ENCODE results near the gene STARD4.

Gene STARD4

DNA sequence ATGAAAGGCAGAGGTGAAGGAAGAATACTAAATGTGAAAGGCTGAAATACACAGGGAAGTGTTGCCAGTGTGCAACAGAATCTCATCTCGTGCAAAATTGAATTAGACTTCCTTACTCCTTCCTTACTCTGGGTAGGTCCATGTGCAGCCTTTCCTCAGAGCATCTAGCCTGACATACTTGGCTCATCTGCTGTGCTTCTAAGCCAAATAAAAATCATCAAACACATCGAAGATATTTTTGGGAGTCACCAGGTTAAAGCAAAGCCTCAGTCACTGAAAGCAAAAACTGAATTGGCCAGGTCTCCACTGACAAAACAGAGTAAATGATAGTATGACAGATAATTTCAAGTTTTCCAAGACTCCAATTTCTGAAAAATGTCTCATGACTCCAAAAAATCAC lies 19.3 kb downstream of the STARD4 start:
- TF ChIP-seq ZFX (IDR thresholded peaks at IDR 0.05; ENCODE audit: borderline replicate concordance) = no peak
- no peak overlapping the region for H3K27ac ChIP-seq

DNA sequence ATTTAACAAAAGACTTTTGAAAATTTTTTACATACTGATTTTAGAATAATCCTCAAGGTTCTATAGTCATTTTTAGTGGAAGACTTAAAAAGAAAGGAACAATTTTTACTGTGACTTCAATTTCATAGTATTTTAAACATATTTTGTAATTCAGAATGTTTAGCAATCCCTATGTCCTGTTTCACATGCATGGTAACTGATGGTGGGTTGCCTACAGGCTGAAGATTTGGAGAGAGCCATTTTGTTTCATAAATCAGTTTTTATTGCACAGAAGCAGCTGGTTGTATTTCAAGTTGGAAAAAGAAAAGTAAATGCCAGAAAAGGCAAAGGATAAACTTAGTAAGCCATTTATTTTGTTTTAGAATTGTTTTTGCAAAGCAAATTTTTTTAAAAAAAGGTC lies 24.0 kb downstream of the STARD4 start:
- no peak overlapping the region for H3K27ac ChIP-seq
- TF ChIP-seq, protein P1, sequence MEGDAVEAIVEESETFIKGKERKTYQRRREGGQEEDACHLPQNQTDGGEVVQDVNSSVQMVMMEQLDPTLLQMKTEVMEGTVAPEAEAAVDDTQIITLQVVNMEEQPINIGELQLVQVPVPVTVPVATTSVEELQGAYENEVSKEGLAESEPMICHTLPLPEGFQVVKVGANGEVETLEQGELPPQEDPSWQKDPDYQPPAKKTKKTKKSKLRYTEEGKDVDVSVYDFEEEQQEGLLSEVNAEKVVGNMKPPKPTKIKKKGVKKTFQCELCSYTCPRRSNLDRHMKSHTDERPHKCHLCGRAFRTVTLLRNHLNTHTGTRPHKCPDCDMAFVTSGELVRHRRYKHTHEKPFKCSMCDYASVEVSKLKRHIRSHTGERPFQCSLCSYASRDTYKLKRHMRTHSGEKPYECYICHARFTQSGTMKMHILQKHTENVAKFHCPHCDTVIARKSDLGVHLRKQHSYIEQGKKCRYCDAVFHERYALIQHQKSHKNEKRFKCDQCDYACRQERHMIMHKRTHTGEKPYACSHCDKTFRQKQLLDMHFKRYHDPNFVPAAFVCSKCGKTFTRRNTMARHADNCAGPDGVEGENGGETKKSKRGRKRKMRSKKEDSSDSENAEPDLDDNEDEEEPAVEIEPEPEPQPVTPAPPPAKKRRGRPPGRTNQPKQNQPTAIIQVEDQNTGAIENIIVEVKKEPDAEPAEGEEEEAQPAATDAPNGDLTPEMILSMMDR (IDR thresholded peaks at IDR 0.05) = no peak
- no peak for TF ChIP-seq ZFX (IDR thresholded peaks at IDR 0.05; ENCODE audit: borderline replicate concordance)

DNA sequence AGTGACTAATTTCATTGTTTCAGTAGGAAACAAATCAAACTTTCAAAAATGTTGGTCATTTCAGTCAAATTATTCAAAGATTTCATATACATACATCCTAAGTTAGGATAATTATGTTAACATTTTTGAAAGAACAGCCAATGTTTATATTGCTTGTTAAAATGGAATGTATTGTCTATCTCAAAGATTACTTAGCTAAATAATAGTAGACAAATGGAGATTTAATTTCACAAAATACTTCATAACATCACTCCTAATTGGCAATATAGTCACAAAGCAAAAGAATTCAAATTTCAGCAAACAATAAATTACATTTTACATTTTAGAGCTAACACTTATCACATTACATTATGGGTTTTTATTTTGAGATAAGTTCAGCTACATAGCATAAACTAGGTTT lies 25.4 kb downstream of the STARD4 start:
- no peak for TF ChIP-seq ZFX (IDR thresholded peaks at IDR 0.05; ENCODE audit: borderline replicate concordance)
- TF ChIP-seq, protein P1 (IDR thresholded peaks at IDR 0.05) = no peak

DNA sequence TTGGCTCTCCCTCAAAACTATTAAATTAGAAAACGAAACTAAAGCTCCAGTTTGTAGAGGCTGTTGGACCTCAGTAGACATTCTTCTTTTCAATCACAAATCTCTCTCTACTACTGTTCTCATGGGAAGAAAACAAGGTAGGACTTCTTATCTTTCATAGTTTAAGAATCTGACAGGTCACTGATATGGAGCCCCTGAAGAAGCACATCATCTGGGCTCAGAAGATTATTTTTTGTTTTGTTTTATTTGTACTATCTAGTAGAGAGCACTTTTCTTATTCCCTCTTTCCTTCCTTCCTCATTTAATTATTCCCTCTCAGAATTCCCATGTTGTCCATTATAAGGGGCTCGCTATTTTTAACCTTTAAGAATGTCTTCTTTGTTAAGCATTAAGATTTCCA lies 26.3 kb downstream of the STARD4 start:
- no peak overlapping the region for H3K27ac ChIP-seq
- no peak for TF ChIP-seq ZFX (IDR thresholded peaks at IDR 0.05; ENCODE audit: borderline replicate concordance)
- TF ChIP-seq, protein P1 (IDR thresholded peaks at IDR 0.05) = no peak

More for the DNA sequence above, 25.4 kb downstream of the STARD4 start:
- H3K27ac ChIP-seq = no peak overlapping the region

DNA sequence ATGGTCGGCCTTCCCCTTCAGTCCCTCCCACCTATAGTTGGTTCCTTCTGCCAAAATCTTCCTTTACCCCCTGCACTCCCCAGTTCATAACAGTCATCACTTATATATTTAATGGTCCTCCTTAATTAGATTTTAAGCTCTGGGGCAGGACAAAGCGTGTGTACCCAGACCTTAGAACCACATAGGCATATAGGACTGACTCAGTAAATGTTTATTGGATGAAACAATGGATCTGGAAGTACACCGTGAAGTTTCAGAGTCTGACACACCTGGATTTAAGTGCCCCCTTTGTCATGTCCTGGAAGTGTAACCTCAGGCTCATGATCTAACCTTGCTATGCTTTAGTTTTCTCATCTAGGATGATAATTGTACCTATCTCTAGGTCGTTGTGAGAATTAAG lies 32.0 kb downstream of the STARD4 start:
- TF ChIP-seq, protein P1 (IDR thresholded peaks at IDR 0.05) = no peak
- no peak for TF ChIP-seq ZFX (IDR thresholded peaks at IDR 0.05; ENCODE audit: borderline replicate concordance)

DNA sequence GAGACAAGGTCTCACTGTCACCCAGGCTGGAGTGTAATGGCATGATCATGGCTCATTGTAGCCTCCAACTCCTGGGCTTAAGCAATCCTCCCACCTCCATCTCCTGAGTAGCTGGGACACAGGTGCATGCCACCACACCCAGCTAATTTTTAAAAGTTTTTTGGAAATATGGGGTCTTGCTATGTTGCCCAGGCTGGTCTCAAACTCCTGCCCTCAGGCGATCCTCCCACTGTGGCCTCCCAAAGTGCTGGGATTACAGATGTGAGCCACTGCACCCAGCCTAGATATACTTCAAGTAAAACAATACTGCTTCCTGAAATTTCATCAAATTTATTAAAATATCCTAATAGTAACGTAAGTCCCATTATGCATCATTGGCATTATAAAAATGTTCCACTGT lies 33.4 kb downstream of the STARD4 start:
- TF ChIP-seq ZFX (IDR thresholded peaks at IDR 0.05; ENCODE audit: borderline replicate concordance) = no peak
- TF ChIP-seq, protein P1 (IDR thresholded peaks at IDR 0.05) = no peak
- H3K27ac ChIP-seq = no peak overlapping the region

More for the DNA sequence above, 32.0 kb downstream of the STARD4 start:
- H3K27ac ChIP-seq = no peak overlapping the region

DNA sequence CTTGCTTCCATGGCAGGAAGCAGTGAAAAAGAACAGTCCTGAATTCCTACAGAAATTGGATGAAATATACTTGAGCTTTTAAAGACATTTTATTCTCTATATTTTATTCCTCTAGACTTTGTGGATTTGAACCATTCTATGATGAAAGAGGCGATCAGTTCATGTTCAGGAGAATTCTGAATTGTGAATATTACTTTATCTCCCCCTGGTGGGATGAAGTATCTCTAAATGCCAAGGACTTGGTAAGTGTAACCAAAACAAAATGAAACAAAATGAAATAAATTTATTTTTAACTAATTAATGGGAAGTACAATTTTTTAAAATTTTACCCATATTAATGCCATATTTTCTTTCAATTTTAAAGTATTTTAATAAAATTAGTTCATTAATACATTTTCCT lies 34.1 kb downstream of the STARD4 start:
- H3K27ac ChIP-seq = no peak overlapping the region
- TF ChIP-seq, protein P1 (IDR thresholded peaks at IDR 0.05) = no peak
- no peak for TF ChIP-seq ZFX (IDR thresholded peaks at IDR 0.05; ENCODE audit: borderline replicate concordance)

DNA sequence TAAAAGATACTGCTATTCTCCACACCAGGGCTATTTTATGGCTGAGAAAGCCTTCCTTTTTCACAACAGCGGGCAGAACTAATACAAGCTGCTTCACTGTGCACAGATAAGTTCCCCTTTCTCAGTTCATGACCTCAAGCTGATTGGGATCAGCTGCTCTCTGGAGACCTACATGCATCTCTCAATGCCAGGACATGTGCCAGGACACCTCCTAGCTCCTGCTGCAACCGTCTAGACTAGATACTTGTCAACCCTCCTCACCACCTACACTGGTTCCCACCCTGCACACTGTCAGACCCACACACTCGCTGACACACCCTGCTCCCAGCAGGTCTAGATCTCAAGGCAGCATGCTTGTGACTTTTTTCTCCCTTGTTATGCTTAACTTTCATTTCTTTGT lies 39.8 kb downstream of the STARD4 start:
- TF ChIP-seq, protein P1 (IDR thresholded peaks at IDR 0.05) = no peak
- no peak for TF ChIP-seq ZFX (IDR thresholded peaks at IDR 0.05; ENCODE audit: borderline replicate concordance)
- H3K27ac ChIP-seq = no peak overlapping the region

Measured in 22Rv1 (cell line).